HepG2 (cell line): Measurements from ENCODE around the gene IFT122. TPM values are rescaled to one million over a fixed set of nuclear protein-coding genes. Genes with fewer than 3 reads are reported as not detected.

Experiments used
- ATAC-seq: fragments of 200-7000 bp; cut with Tn5 transposase; 3 replicates; pipeline ENCODE4 v1.9.1; 2020; ENCODE audit warnings: mild to moderate bottlenecking, moderate library complexity
- BruUV-seq: library from RNA; stranded (reverse); fragments of 400-500 nt; replicated peaks from 2 replicates; lab custom pipeline; 2021; lab: Mats Ljungman, UMichigan
- CTCF ChIA-PET: fragments of 300-600 bp; formaldehyde crosslinking; extraction: SDS; loops from one replicate; lab custom pipeline; 2021; ENCODE audit warnings: low total read pairs, inconsistent platforms, low intra/inter-chr PET ratio; lab: Yijun Ruan, JAX
- POLR2A ChIA-PET: fragments of 350-600 bp; sonication (Branson Sonifier 250); formaldehyde crosslinking; loops from one replicate; lab custom pipeline; 2020; ENCODE audit warnings: antibody characterized with exemption, inconsistent platforms; lab: Yijun Ruan, JAX
- DNase-seq: peaks from one replicate; pipeline ENCODE4 v3.0.0-alpha.2; 2015; ENCODE audit warnings: low spot score
- FAIRE-seq: peaks from 3 replicates; lab custom pipeline; 2011; peaks lifted over from hg19 to GRCh38; lab: Jason Lieb, UNC
- H2AFZ ChIP-seq: one replicate; pipeline ENCODE4 v1.6.1; 2011; ENCODE audit warnings: low read length, inconsistent platforms
- H3K27ac ChIP-seq: fragments of 300-600 bp; 3 replicates; pipeline ENCODE4 v1.8.0; 2011; ENCODE audit warnings: mixed run types, mild to moderate bottlenecking, mixed read lengths, low read length, inconsistent platforms; ENCODE audit not compliant: insufficient read depth; ENCODE audit errors: extremely low read length
- H3K27me3 ChIP-seq, 2 experiments: fragments of 200-600 bp in 1 of 2; 2 replicates in 1 of 2; 3 replicates in 1 of 2; pipeline versions ENCODE4 v1.6.0 to v1.8.0; 2011; ENCODE audit warnings: low read length in 2 of 2, mild to moderate bottlenecking in 2 of 2, moderate library complexity in 2 of 2, inconsistent platforms in 1 of 2; ENCODE audit not compliant: insufficient read depth in 2 of 2, control insufficient read depth in 1 of 2
- H3K36me3 ChIP-seq, 2 experiments: fragments of 200-600 bp in 1 of 2; replicated peaks in 1 of 2; 2 replicates in 1 of 2; 3 replicates in 1 of 2; pipeline versions ENCODE4 v1.5.1 to v1.8.0; 2011; ENCODE audit warnings: low read length in 2 of 2, inconsistent platforms in 1 of 2; ENCODE audit not compliant: insufficient read depth in 2 of 2, control insufficient read depth in 1 of 2
- H3K4me1 ChIP-seq: 2 replicates; pipeline ENCODE4 v1.5.1; 2012; ENCODE audit warnings: low read length, inconsistent platforms; ENCODE audit not compliant: insufficient read depth
- H3K4me2 ChIP-seq: 2 replicates; pipeline ENCODE4 v1.6.0; 2011; ENCODE audit warnings: low read depth, low read length, inconsistent platforms
- H3K4me3 ChIP-seq, 3 experiments: fragments of 200-600 bp in 1 of 3; sonication (generic), shearing (Covaris generic) in 1 of 3; replicated peaks in 1 of 3; 2 replicates each; pipeline ENCODE4 v1.5.1; 2011 to 2016; ENCODE audit warnings: low read length in 3 of 3, inconsistent platforms in 2 of 3, low read depth in 2 of 3, mild to moderate bottlenecking in 2 of 3, control low read depth in 1 of 3, mixed read lengths in 1 of 3; ENCODE audit not compliant: insufficient read depth in 1 of 3
- H3K79me2 ChIP-seq: one replicate; pipeline ENCODE4 v1.6.1; 2011; ENCODE audit warnings: low read length, inconsistent platforms; ENCODE audit not compliant: insufficient read depth
- H3K9ac ChIP-seq: 2 replicates; pipeline ENCODE4 v1.6.0; 2011; ENCODE audit warnings: mild to moderate bottlenecking, low read depth, low read length, inconsistent platforms; ENCODE audit not compliant: insufficient read depth
- H3K9me3 ChIP-seq: 2 replicates; pipeline ENCODE4 v1.5.1; 2012; ENCODE audit warnings: mild to moderate bottlenecking, low read length
- H4K20me1 ChIP-seq: 2 replicates; pipeline ENCODE4 v1.6.0; 2011; ENCODE audit warnings: inconsistent platforms, mild to moderate bottlenecking, low read length, moderate library complexity; ENCODE audit not compliant: insufficient read depth
- CBX5 ChIP-seq: sonication (generic); formaldehyde crosslinking; IDR thresholded peaks from 2 replicates; pipeline ENCODE4 v1.4.0; 2020; ENCODE audit warnings: missing genetic modification reagents, borderline replicate concordance
- FOXO1 ChIP-seq: sonication (generic); formaldehyde crosslinking; IDR thresholded peaks from 2 replicates; pipeline ENCODE4 v1.4.0; 2020; ENCODE audit warnings: missing genetic modification reagents
- GATAD2A ChIP-seq: IDR thresholded peaks from 2 replicates; pipeline ENCODE4 v1.6.1; 2016
- JUNB ChIP-seq: sonication (generic); formaldehyde crosslinking; IDR thresholded peaks from 2 replicates; pipeline ENCODE4 v1.8.0; 2022; ENCODE audit warnings: missing genetic modification reagents, mild to moderate bottlenecking, borderline replicate concordance
- KDM2A ChIP-seq: sonication (generic); formaldehyde crosslinking; IDR thresholded peaks from 2 replicates; pipeline ENCODE4 v1.4.0; 2020; ENCODE audit warnings: low read depth, missing genetic modification reagents, borderline replicate concordance
- MTF1 ChIP-seq: sonication (generic); formaldehyde crosslinking; IDR thresholded peaks from 2 replicates; pipeline ENCODE4 v1.5.0; 2020; ENCODE audit warnings: missing genetic modification reagents
- NR2F6 ChIP-seq, 2 experiments: IDR thresholded peaks; 2 replicates each; pipeline ENCODE4 v1.6.1; 2016; ENCODE audit warnings: antibody characterized with exemption in 1 of 2, mild to moderate bottlenecking in 1 of 2
- POLR2AphosphoS5 ChIP-seq: IDR thresholded peaks from 2 replicates; pipeline ENCODE4 v1.6.1; 2012; ENCODE audit warnings: low read depth, low read length
- PTBP1 ChIP-seq: fragments of 200-400 bp; formaldehyde crosslinking; IDR thresholded peaks from 2 replicates; pipeline ENCODE4 v1.6.1; 2018; ENCODE audit warnings: low read length, low read depth; ENCODE audit not compliant: poor library complexity, severe bottlenecking
- RARA ChIP-seq: IDR thresholded peaks from 2 replicates; pipeline ENCODE4 v1.6.1; 2016; ENCODE audit warnings: missing genetic modification reagents, missing compliant biosample characterization
- SOX6 ChIP-seq, 2 experiments: fragments of 450-650 bp in 1 of 2; sonication (generic) in 1 of 2; formaldehyde crosslinking in 1 of 2; IDR thresholded peaks; 2 replicates each; pipeline versions ENCODE4 v1.4.0 to v1.6.1; 2017 to 2020; ENCODE audit warnings: antibody characterized with exemption in 1 of 2, mild to moderate bottlenecking in 1 of 2, missing genetic modification reagents in 1 of 2
- ZFP90 ChIP-seq: sonication (generic); formaldehyde crosslinking; IDR thresholded peaks from 2 replicates; pipeline ENCODE4 v1.8.0; 2022; ENCODE audit warnings: missing genetic modification reagents, mild to moderate bottlenecking, inconsistent platforms, borderline replicate concordance
- ZNF12 ChIP-seq: sonication (generic); formaldehyde crosslinking; IDR thresholded peaks from 2 replicates; pipeline ENCODE4 v1.5.0; 2020; ENCODE audit warnings: missing genetic modification reagents
- ZNF17 ChIP-seq: sonication (generic); formaldehyde crosslinking; IDR thresholded peaks from 2 replicates; pipeline ENCODE4 v1.5.0; 2020; ENCODE audit warnings: mild to moderate bottlenecking, missing genetic modification reagents
- ZNF263 ChIP-seq: sonication (generic); formaldehyde crosslinking; IDR thresholded peaks from 2 replicates; pipeline ENCODE4 v1.4.0; 2020; ENCODE audit warnings: missing genetic modification reagents
- ZNF317 ChIP-seq: sonication (generic); formaldehyde crosslinking; IDR thresholded peaks from 2 replicates; pipeline ENCODE4 v1.5.0; 2020; ENCODE audit warnings: mild to moderate bottlenecking, missing genetic modification reagents
- WGBS: methylation state at CpG from one replicate; pipeline ENCODE4 v1.1.6; 2017; ENCODE audit warnings: low lambda C conversion rate; 5-methylcytosine and 5-hydroxymethylcytosine counted together
- in situ Hi-C: cut with HindIII; loops from 2 replicates; pipeline ENCODE4 v1.10.0; 2017; ENCODE audit warnings: low pct_unique_long_range_greater_than_20kb; ENCODE audit not compliant: extremely low pct_ligation_motif_present
- intact Hi-C: fragments of 100-400 bp; cut with micrococcal nuclease; formaldehyde crosslinking; loops from one replicate; pipeline ENCODE4 v1.10.0; 2022; ENCODE audit not compliant: unreplicated experiment
- polyA plus RNA-seq, 8 experiments: library from polyadenylated mRNA; depleted of rRNA in 3 of 8; stranded (reverse) in 7 of 8; unstranded in 1 of 8; fragments of >200 nt; fragmentation: Illumina TruSeq in 4 of 8; extraction: Trizol in 4 of 8; gene quantifications; 2 replicates each; pipeline versions ENCODE4 v1.2.1 to v1.2.3, GENCODE V29; 2011 to 2016; ENCODE audit warnings: low read depth in 4 of 8, missing spikeins in 1 of 8, mixed read lengths in 1 of 8; ENCODE audit not compliant: insufficient read depth in 1 of 8
- total RNA-seq, 5 experiments: library from RNA; depleted of rRNA; stranded (reverse); fragments of >200 nt; fragmentation: Illumina TruSeq; extraction: Trizol; gene quantifications; 2 replicates each; pipeline ENCODE4 v1.2.3, GENCODE V29; 2016; ENCODE audit warnings: low read depth in 1 of 5
- TF ChIP-seq, protein P1 (sequence below): sonication (generic); formaldehyde crosslinking; IDR thresholded peaks from 2 replicates; pipeline ENCODE4 v1.4.0; 2020; ENCODE audit warnings: low read depth, mild to moderate bottlenecking, missing genetic modification reagents
- TF ChIP-seq, protein P2 (sequence below): sonication (generic); formaldehyde crosslinking; IDR thresholded peaks from 2 replicates; pipeline ENCODE4 v1.5.0; 2020; ENCODE audit warnings: mild to moderate bottlenecking, missing genetic modification reagents, moderate library complexity
- TF ChIP-seq, protein P3 (sequence below): sonication (generic); formaldehyde crosslinking; IDR thresholded peaks from 2 replicates; pipeline ENCODE4 v1.4.0; 2020; ENCODE audit warnings: missing genetic modification reagents, low read depth, mild to moderate bottlenecking, borderline replicate concordance

Gene IFT122
- total and polyA plus RNA-seq, 2 of the 13 experiments (the other 11 are each of a cell fraction or from before 2014, with no cell fraction given) = 10.1 to 10.3 TPM

DNA sequence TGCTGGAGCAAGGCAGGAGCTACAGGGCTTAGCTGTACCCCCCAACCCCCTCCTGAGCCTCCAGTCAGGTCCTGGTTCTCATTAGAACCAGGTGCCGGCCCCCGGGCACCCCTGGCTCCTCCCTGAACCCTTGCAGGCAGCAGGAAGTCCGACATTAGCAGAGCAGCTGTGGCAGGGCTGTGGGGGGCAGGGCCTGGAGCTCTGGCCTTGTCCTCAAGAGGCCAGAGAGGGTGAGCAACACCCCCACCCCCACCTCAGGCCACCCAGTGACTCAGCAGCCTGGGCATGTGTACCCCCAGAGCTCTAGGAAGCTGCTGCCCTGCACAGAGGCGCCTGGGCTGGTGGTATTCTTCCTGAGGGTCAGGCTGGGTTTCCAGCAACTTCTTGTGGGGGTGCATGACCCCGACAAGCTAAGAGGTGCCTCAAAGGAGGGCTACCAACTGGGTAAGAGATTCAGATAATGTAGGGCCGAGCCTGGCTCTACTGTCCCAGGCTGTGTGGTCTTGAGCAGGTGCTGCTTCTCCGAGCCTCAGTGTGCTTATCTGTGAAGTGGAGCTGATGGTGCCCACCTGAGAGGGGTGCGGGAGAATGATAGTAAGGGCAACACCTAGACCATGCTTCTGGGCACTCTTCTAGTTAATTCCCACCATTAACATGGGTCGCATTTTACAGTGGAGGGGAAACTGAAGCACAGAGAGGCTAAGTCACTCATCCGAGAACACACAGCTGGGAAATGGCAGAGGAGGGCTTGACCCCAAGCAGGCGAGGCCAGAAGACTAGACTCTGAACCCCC lies 118.9 kb downstream of the IFT122 start:
- H3K9me3 ChIP-seq = no peaks in the 10 kb centered on the region
- H3K4me2 ChIP-seq = no peak overlapping the region
- H3K27ac ChIP-seq = peak overlapping the region; percentile 69
- no peaks in the 10 kb centered on the region for H3K79me2 ChIP-seq
- CTCF ChIA-PET = no interaction called here
- peak overlapping the region; percentile 24; the same call in 1 of the 2 replicates for H3K9ac ChIP-seq
- peaks cover 9 to 17% of the 10 kb centered on the region in 2 experiments; a peak in 4 of 5 replicates for H3K36me3 ChIP-seq
- in situ Hi-C loops = no loop called here
- no peak overlapping the region; a peak in 1 of 6 replicates for H3K4me3 ChIP-seq
- WGBS = 96% methylated on average over 7 of the region's 11 CpGs
- H2AFZ ChIP-seq = no peak overlapping the region
- DNase-seq (peak; percentile 74), ATAC-seq (peak; percentile 70), FAIRE-seq (no peak)
- POLR2A ChIA-PET = interaction anchor here (0.9 to 2.2 kb wide), 6 partner anchors 18 to 67 kb away, joined by 3 to 12 read pairs (median 8); no protein-coding TSS in a partner anchor
- no TSS peak for BruUV-seq
- H4K20me1 ChIP-seq = no peaks in the 10 kb centered on the region
- peaks cover 34% of the 10 kb centered on the region for H3K4me1 ChIP-seq
- H3K27me3 ChIP-seq = no peaks in the 10 kb centered on the region; a peak in 1 of 5 replicates
- intact Hi-C loops = loop anchor here (10.0 kb wide), 1 partner anchor 64 kb away; no protein-coding TSS in a partner anchor
- TF ChIP-seq SOX6 (IDR thresholded peaks at IDR 0.05) (no peak), SOX6 (CRISPR knock-in tag; IDR thresholded peaks at IDR 0.05) (0 out of 2 replicates have a peak, but pooled peaks have one; percentile 23), ZNF263 (CRISPR knock-in tag) (no peak), ZFP90 (CRISPR knock-in tag) (no peak), KDM2A (CRISPR knock-in tag) (no peak; the same call in 1 of the 2 replicates), ZNF317 (CRISPR knock-in tag) (no peak), MTF1 (CRISPR knock-in tag) (no peak), GATAD2A (CRISPR knock-in tag) (0 out of 2 replicates have a peak, but pooled peaks have one; percentile 15), POLR2AphosphoS5 (no peak), ZNF17 (CRISPR knock-in tag) (no peak), NR2F6 (IDR thresholded peaks at IDR 0.05) (0 out of 2 replicates have a peak, but pooled peaks have one; percentile 24), NR2F6 (CRISPR knock-in tag; IDR thresholded peaks at IDR 0.05) (peak; percentile 37; the same call in 1 of the 2 replicates), FOXO1 (peak; percentile 21; the same call in 1 of the 2 replicates), CBX5 (no peak), JUNB (CRISPR knock-in tag) (no peak), ZNF12 (no peak), RARA (CRISPR knock-in tag) (peak; percentile 55), PTBP1 (no peak)
- TF ChIP-seq, protein P1, sequence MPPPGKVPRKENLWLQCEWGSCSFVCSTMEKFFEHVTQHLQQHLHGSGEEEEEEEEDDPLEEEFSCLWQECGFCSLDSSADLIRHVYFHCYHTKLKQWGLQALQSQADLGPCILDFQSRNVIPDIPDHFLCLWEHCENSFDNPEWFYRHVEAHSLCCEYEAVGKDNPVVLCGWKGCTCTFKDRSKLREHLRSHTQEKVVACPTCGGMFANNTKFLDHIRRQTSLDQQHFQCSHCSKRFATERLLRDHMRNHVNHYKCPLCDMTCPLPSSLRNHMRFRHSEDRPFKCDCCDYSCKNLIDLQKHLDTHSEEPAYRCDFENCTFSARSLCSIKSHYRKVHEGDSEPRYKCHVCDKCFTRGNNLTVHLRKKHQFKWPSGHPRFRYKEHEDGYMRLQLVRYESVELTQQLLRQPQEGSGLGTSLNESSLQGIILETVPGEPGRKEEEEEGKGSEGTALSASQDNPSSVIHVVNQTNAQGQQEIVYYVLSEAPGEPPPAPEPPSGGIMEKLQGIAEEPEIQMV (CRISPR knock-in tag) = no peak
- TF ChIP-seq, protein P2, sequence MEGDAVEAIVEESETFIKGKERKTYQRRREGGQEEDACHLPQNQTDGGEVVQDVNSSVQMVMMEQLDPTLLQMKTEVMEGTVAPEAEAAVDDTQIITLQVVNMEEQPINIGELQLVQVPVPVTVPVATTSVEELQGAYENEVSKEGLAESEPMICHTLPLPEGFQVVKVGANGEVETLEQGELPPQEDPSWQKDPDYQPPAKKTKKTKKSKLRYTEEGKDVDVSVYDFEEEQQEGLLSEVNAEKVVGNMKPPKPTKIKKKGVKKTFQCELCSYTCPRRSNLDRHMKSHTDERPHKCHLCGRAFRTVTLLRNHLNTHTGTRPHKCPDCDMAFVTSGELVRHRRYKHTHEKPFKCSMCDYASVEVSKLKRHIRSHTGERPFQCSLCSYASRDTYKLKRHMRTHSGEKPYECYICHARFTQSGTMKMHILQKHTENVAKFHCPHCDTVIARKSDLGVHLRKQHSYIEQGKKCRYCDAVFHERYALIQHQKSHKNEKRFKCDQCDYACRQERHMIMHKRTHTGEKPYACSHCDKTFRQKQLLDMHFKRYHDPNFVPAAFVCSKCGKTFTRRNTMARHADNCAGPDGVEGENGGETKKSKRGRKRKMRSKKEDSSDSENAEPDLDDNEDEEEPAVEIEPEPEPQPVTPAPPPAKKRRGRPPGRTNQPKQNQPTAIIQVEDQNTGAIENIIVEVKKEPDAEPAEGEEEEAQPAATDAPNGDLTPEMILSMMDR (CRISPR knock-in tag) = no peak
- TF ChIP-seq, protein P3, sequence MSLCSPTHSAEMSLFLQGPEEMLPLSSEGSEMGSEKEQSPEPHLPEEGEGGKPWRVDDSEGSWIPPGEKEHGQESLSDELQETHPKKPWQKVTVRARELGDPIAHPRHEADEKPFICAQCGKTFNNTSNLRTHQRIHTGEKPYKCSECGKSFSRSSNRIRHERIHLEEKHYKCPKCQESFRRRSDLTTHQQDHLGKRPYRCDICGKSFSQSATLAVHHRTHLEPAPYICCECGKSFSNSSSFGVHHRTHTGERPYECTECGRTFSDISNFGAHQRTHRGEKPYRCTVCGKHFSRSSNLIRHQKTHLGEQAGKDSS (CRISPR knock-in tag) = no peak
